H1 (cell line): ENCODE results near the gene AFAP1L2. TPM values are rescaled to one million over a fixed set of nuclear protein-coding genes. Genes with fewer than 3 reads are reported as not detected.

ENCODE experiments used
- CTCF ChIA-PET: fragments of 300-600 bp; sonication (Branson Sonifier 250); formaldehyde crosslinking; loops from one replicate; lab custom pipeline; 2021; ENCODE audit not compliant: partially characterized antibody; lab: Charles Lee
- POLR2A ChIA-PET: fragments of 300-600 bp; sonication (Branson Sonifier 250); formaldehyde crosslinking; loops from one replicate; lab custom pipeline; 2021; ENCODE audit warnings: inconsistent platforms; ENCODE audit not compliant: partially characterized antibody; lab: Charles Lee
- DNase-seq, 2 experiments: peaks; one replicate each; pipeline versions ENCODE4 v3.0.0 to v3.0.0-alpha.2; 2010 to 2022; ENCODE audit warnings: low spot score in 2 of 2, low read depth in 1 of 2, mixed read lengths in 1 of 2
- FAIRE-seq: peaks from 2 replicates; lab custom pipeline; 2011; peaks lifted over from hg19 to GRCh38; lab: Jason Lieb, UNC
- H2AFZ ChIP-seq: 2 replicates; pipeline ENCODE4 v1.8.1; 2012; ENCODE audit warnings: low read length, inconsistent platforms
- H2AK5ac ChIP-seq: 2 replicates; pipeline ENCODE4 v1.6.1; 2013; ENCODE audit warnings: low read depth, low read length
- H2BK120ac ChIP-seq: replicated peaks from 2 replicates; pipeline ENCODE3; 2013; ENCODE audit warnings: low read depth, low read length, inconsistent platforms
- H2BK12ac ChIP-seq: 2 replicates; pipeline ENCODE4 v1.6.1; 2013; ENCODE audit warnings: low read depth, low read length
- H2BK15ac ChIP-seq: 2 replicates; pipeline ENCODE4 v1.6.1; 2013; ENCODE audit warnings: low read length
- H2BK20ac ChIP-seq: 2 replicates; pipeline ENCODE4 v1.6.1; 2013; ENCODE audit warnings: low read length
- H2BK5ac ChIP-seq: 2 replicates; pipeline ENCODE4 v1.6.1; 2013; ENCODE audit warnings: low read depth, low read length
- H3K14ac ChIP-seq: 2 replicates; pipeline ENCODE4 v1.6.1; 2013; ENCODE audit warnings: inconsistent platforms; ENCODE audit not compliant: insufficient read length
- H3K18ac ChIP-seq: 2 replicates; pipeline ENCODE4 v1.6.1; 2013; ENCODE audit warnings: low read length; ENCODE audit errors: extremely low read depth
- H3K23ac ChIP-seq: 2 replicates; pipeline ENCODE4 v1.6.1; 2013; ENCODE audit warnings: inconsistent platforms; ENCODE audit not compliant: insufficient read length
- H3K23me2 ChIP-seq: 2 replicates; pipeline ENCODE4 v1.6.1; 2013; ENCODE audit warnings: low read depth, low read length
- H3K27ac ChIP-seq: 2 replicates; pipeline ENCODE4 v1.6.1; 2011; ENCODE audit warnings: low read depth, low read length, inconsistent platforms
- H3K27me3 ChIP-seq, 4 experiments: replicated peaks in 1 of 4; 1 replicate in 1 of 4; 2 replicates in 3 of 4; pipeline versions ENCODE4 v1.6.1 to v1.8.1; 2011 to 2013; ENCODE audit warnings: low read length in 3 of 4, mild to moderate bottlenecking in 3 of 4, inconsistent platforms in 2 of 4, mixed read lengths in 2 of 4, moderate library complexity in 1 of 4; ENCODE audit not compliant: control insufficient read depth in 3 of 4, insufficient read depth in 3 of 4; ENCODE audit errors: extremely low read depth in 1 of 4
- H3K36me3 ChIP-seq, 4 experiments: 2 replicates each; pipeline versions ENCODE4 v1.6.1 to v1.8.1; 2011 to 2013; ENCODE audit warnings: mild to moderate bottlenecking in 4 of 4, low read length in 3 of 4, moderate library complexity in 2 of 4, control low read depth in 1 of 4, inconsistent platforms in 1 of 4; ENCODE audit not compliant: insufficient read depth in 4 of 4, control insufficient read depth in 2 of 4
- H3K4ac ChIP-seq: replicated peaks from 2 replicates; pipeline ENCODE3; 2013; ENCODE audit warnings: low read length, low read depth, mixed read lengths, inconsistent platforms; ENCODE audit not compliant: insufficient read length
- H3K4me1 ChIP-seq, 4 experiments: replicated peaks in 1 of 4; 1 replicate in 1 of 4; 2 replicates in 3 of 4; pipeline versions ENCODE4 v1.6.1 to v1.8.1; 2011 to 2013; ENCODE audit warnings: low read length in 3 of 4, inconsistent platforms in 2 of 4, mixed read lengths in 1 of 4; ENCODE audit not compliant: insufficient read depth in 4 of 4, control insufficient read depth in 3 of 4
- H3K4me2 ChIP-seq, 2 experiments: 2 replicates each; pipeline versions ENCODE4 v1.6.1 to v1.8.1; 2011 to 2013; ENCODE audit warnings: low read depth in 2 of 2, low read length in 2 of 2, control low read depth in 1 of 2, inconsistent platforms in 1 of 2, mild to moderate bottlenecking in 1 of 2; ENCODE audit not compliant: insufficient read depth in 1 of 2
- H3K4me3 ChIP-seq, 4 experiments: fragments of 200-600, 300-600 bp in 1 of 4; sonication (generic), shearing (Covaris generic), sonication (Bioruptor Twin) in 1 of 4; 2 replicates each; pipeline versions ENCODE4 v1.5.1 to v1.8.1; 2011 to 2016; ENCODE audit warnings: low read length in 4 of 4, low read depth in 3 of 4, control low read depth in 2 of 4, inconsistent platforms in 2 of 4, mild to moderate bottlenecking in 2 of 4, mixed read lengths in 1 of 4, moderate library complexity in 1 of 4; ENCODE audit not compliant: insufficient read depth in 2 of 4; ENCODE audit errors: extremely low read depth in 1 of 4
- H3K56ac ChIP-seq: replicated peaks from 2 replicates; pipeline ENCODE3; 2013; ENCODE audit warnings: low read depth, mild to moderate bottlenecking, mixed read lengths, low read length, inconsistent platforms; ENCODE audit not compliant: insufficient read length
- H3K79me1 ChIP-seq: 2 replicates; pipeline ENCODE4 v1.6.1; 2013; ENCODE audit warnings: low read depth, low read length, control low read depth
- H3K79me2 ChIP-seq, 2 experiments: 2 replicates each; pipeline versions ENCODE4 v1.6.1 to v1.8.1; 2012 to 2013; ENCODE audit warnings: low read length in 2 of 2, mild to moderate bottlenecking in 2 of 2, inconsistent platforms in 1 of 2; ENCODE audit not compliant: insufficient read depth in 2 of 2, control insufficient read depth in 1 of 2
- H3K9ac ChIP-seq, 4 experiments: replicated peaks in 1 of 4; 1 replicate in 1 of 4; 2 replicates in 3 of 4; pipeline versions ENCODE4 v1.6.1 to v1.8.1; 2011 to 2013; ENCODE audit warnings: low read depth in 3 of 4, low read length in 3 of 4, control low read depth in 2 of 4, mild to moderate bottlenecking in 2 of 4, moderate library complexity in 2 of 4, inconsistent platforms in 1 of 4; ENCODE audit errors: extremely low read depth in 1 of 4
- H3K9me3 ChIP-seq, 2 experiments: 2 replicates each; pipeline versions ENCODE4 v1.6.1 to v1.8.1; 2012 to 2013; ENCODE audit warnings: mild to moderate bottlenecking in 2 of 2, moderate library complexity in 2 of 2, control low read depth in 1 of 2, inconsistent platforms in 1 of 2, low read depth in 1 of 2, low read length in 1 of 2, mixed read lengths in 1 of 2; ENCODE audit not compliant: insufficient read depth in 2 of 2
- H4K20me1 ChIP-seq, 2 experiments: replicated peaks in 1 of 2; 2 replicates each; pipeline versions ENCODE3 to v1.8.1; 2011 to 2013; ENCODE audit warnings: inconsistent platforms in 2 of 2, low read length in 2 of 2, mild to moderate bottlenecking in 1 of 2; ENCODE audit not compliant: insufficient read depth in 2 of 2, control insufficient read depth in 1 of 2
- H4K5ac ChIP-seq: 2 replicates; pipeline ENCODE4 v1.6.1; 2013; ENCODE audit warnings: low read length, low read depth, mixed read lengths, inconsistent platforms; ENCODE audit not compliant: insufficient read length
- H4K8ac ChIP-seq: 2 replicates; pipeline ENCODE4 v1.8.0; 2013; ENCODE audit warnings: mild to moderate bottlenecking, moderate library complexity, low read length, inconsistent platforms; ENCODE audit not compliant: insufficient read depth; ENCODE audit errors: extremely low read depth
- H4K91ac ChIP-seq: replicated peaks from 2 replicates; pipeline ENCODE3; 2013; ENCODE audit warnings: low read length, mixed read lengths, inconsistent platforms; ENCODE audit not compliant: insufficient read length
- CBX5 ChIP-seq: fragments of 300-800, 300-1000 bp; sonication (generic); IDR thresholded peaks from 2 replicates; pipeline ENCODE4 v1.7.1; 2016; ENCODE audit warnings: antibody characterized with exemption, low read length, low read depth
- HDAC2 ChIP-seq, 2 experiments: fragments of 300-600 bp in 1 of 2; sonication (generic) in 1 of 2; IDR thresholded peaks; 2 replicates each; pipeline ENCODE4 v1.6.1; 2011 to 2012; ENCODE audit warnings: low read depth in 2 of 2, low read length in 2 of 2, mild to moderate bottlenecking in 2 of 2, moderate library complexity in 2 of 2, borderline replicate concordance in 1 of 2, inconsistent platforms in 1 of 2
- JUND ChIP-seq: IDR thresholded peaks from 2 replicates; pipeline ENCODE4 v1.6.1; 2011; ENCODE audit warnings: mild to moderate bottlenecking, improper control_type of control experiment, low read length
- NANOG ChIP-seq: IDR thresholded peaks from 2 replicates; pipeline ENCODE4 v1.6.1; 2011; ENCODE audit warnings: low read length, low read depth, mild to moderate bottlenecking, inconsistent platforms; ENCODE audit not compliant: insufficient read depth, poor library complexity, severe bottlenecking
- SIRT6 ChIP-seq: IDR thresholded peaks from one replicate; pipeline ENCODE4 v1.7.1; 2012; ENCODE audit warnings: low read length, inconsistent platforms
- SP2 ChIP-seq: IDR thresholded peaks from 2 replicates; pipeline ENCODE4 v1.6.1; 2012; ENCODE audit warnings: mild to moderate bottlenecking, low read length, inconsistent platforms
- TAF1 ChIP-seq: IDR thresholded peaks from 2 replicates; pipeline ENCODE4 v1.6.1; 2011; ENCODE audit warnings: mild to moderate bottlenecking, low read depth, low read length
- YY1 ChIP-seq: IDR thresholded peaks from 2 replicates; pipeline ENCODE4 v1.6.1; 2011; ENCODE audit warnings: low read depth, mild to moderate bottlenecking, low read length
- WGBS, 2 experiments: shearing (Covaris generic) in 1 of 2; methylation state at CpG; one replicate each; pipeline versions ENCODE4 v1.1.6 to v1.1.7; 2013 to 2015; ENCODE audit warnings: low lambda C conversion rate in 2 of 2, mixed read lengths in 2 of 2, inconsistent platforms in 1 of 2, low coverage in 1 of 2, missing lambda C conversion rate in 1 of 2; ENCODE audit not compliant: insufficient replicate concordance in 2 of 2, insufficient coverage in 1 of 2, insufficient read length in 1 of 2; ENCODE audit errors: extremely low coverage in 1 of 2, missing lambda C conversion rate in 1 of 2; 5-methylcytosine and 5-hydroxymethylcytosine counted together
- polyA plus RNA-seq, 7 experiments: library from polyadenylated mRNA; depleted of rRNA in 3 of 7; stranded (reverse) in 5 of 7; unstranded in 2 of 7; fragments of >200 nt in 5 of 7; fragments of 200-250 nt in 2 of 7; gene quantifications; 1 replicate in 5 of 7; 2 replicates in 1 of 7; 4 replicates in 1 of 7; pipeline versions ENCODE4 v1.2.1 to v1.2.3, GENCODE V29; 2011 to 2013; ENCODE audit warnings: missing spikeins in 2 of 7, mixed read lengths in 2 of 7
- total RNA-seq: library from RNA; stranded (reverse); fragmentation: NEBNext Ultra II Directional; extraction: Animal tissue kit (Norgen Biotek cat#: 25700); gene quantifications from 2 replicates; pipeline ENCODE4 v1.2.1, GENCODE V29; 2021

The AFAP1L2 gene
- total and polyA plus RNA-seq, 2 of the 8 experiments (the other 6 are each of a cell fraction or from before 2014, with no cell fraction given): 3.9 to 6.4 TPM

DNA sequence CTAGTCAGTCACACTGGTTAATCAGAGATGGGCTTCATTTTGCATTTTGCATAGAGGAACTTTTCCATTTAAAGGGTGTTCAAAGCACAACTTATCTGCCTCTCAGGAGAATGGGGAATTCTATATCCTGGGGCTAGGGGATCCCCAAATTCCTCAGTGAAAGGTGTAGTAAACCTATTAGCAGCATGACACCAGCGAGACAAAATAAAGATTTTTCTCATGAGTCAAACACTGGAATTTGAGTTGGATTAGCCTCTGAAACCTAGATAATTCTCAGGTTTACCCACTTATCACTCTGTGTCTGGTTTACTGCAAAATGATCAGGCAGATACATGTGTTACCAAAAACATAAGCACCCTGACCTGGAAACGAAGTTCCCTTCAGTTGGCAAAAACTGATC is 2.1 kb downstream of the AFAP1L2 start:
- TF ChIP-seq SP2 (no peak), YY1 (no peak), CBX5 (no peak), SIRT6 (no peak), HDAC2 (IDR thresholded peaks at IDR 0.05; ENCODE audit: borderline replicate concordance in 1 of 2, low read depth in 2 of 2, low read length in 2 of 2) (no peak), JUND (no peak), NANOG (no peak), TAF1 (no peak)
- Histone ChIP-seq H2BK120ac (no peak overlapping the region), H4K8ac (no peak overlapping the region), H4K91ac (no peak overlapping the region), H3K79me2 (no peaks in the 10 kb centered on the region), H2BK5ac (no peak overlapping the region), H3K14ac (no peak overlapping the region), H2BK15ac (no peak overlapping the region), H3K9ac (no peak overlapping the region), H3K4ac (no peak overlapping the region), H3K4me2 (peak overlapping the region in 1 of 2 experiments; percentile 91; a peak in 1 of 4 replicates), H2BK12ac (no peak overlapping the region), H3K27me3 (peaks cover 9 to 30% (median 25%) of the 10 kb centered on the region in 4 experiments), H3K18ac (no peak overlapping the region), H3K23me2 (peaks cover 16% of the 10 kb centered on the region; the same call in 1 of the 2 replicates), H3K27ac (no peak overlapping the region), H3K23ac (no peak overlapping the region), H4K5ac (no peak overlapping the region), H4K20me1 (no peaks in the 10 kb centered on the region), H3K36me3 (no peaks in the 10 kb centered on the region), H2AK5ac (no peak overlapping the region), H3K4me1 (peaks cover 0 to 10% (median 2%) of the 10 kb centered on the region in 4 experiments; a peak in 4 of 7 replicates), H3K79me1 (no peaks in the 10 kb centered on the region), H3K56ac (no peak overlapping the region), H3K9me3 (no peaks in the 10 kb centered on the region), H3K4me3 (peak overlapping the region in 1 of 4 experiments; percentile 75; a peak in 2 of 8 replicates), H2BK20ac (no peak overlapping the region), H2AFZ (no peak overlapping the region)
- ChIA-PET CTCF (interaction anchor here (0.8 to 8.6 kb wide), 12 partner anchors 11 to 148 kb away, joined by 3 to 80 read pairs (median 6); no protein-coding TSS in a partner anchor), POLR2A (interaction anchor here (1.5 to 1.7 kb wide), 2 partner anchors 27 to 98 kb away, joined by 3 to 4 read pairs; no protein-coding TSS in a partner anchor)
- FAIRE-seq (no peak), DNase-seq (no peak)
- WGBS, 2 experiments: 61% methylated on average over 2 of the region's 2 CpGs; no CpG with 5 or more reads in 1 of the 2 experiments
